Small intestine (tissue), 7 donors: Measurements from ENCODE around the gene UBE2F. TPM values are rescaled to one million over a fixed set of nuclear protein-coding genes. Genes with fewer than 3 reads are reported as not detected.

Experiments
- DNase-seq, 2 donors: peaks; one replicate each; pipeline versions ENCODE4 v3.0.0 to v3.0.0-alpha.2; 2013
- FAIRE-seq: peaks from 2 replicates; lab custom pipeline; 2012; peaks lifted over from hg19 to GRCh38; lab: Jason Lieb, UNC
- H3K27ac ChIP-seq, 3 donors: one replicate each; pipeline ENCODE4 v1.5.1; 2013; ENCODE audit warnings: low read length in 2 of 3, mild to moderate bottlenecking in 2 of 3, control low read depth in 1 of 3, inconsistent platforms in 1 of 3, low read depth in 1 of 3, moderate library complexity in 1 of 3
- H3K27me3 ChIP-seq, 3 donors: one replicate each; pipeline ENCODE4 v1.6.1; 2013; ENCODE audit warnings: low read length in 3 of 3, inconsistent platforms in 1 of 3; ENCODE audit not compliant: control insufficient read depth in 3 of 3, insufficient read depth in 3 of 3
- H3K36me3 ChIP-seq, 3 donors: one replicate each; pipeline ENCODE4 v1.6.1; 2013; ENCODE audit warnings: low read length in 3 of 3, inconsistent platforms in 1 of 3, low read depth in 1 of 3, mild to moderate bottlenecking in 1 of 3, moderate library complexity in 1 of 3; ENCODE audit not compliant: control insufficient read depth in 3 of 3, insufficient read depth in 2 of 3
- H3K4me1 ChIP-seq, 3 donors: one replicate each; pipeline ENCODE4 v1.6.1; 2013; ENCODE audit warnings: low read length in 2 of 3, inconsistent platforms in 1 of 3, low read depth in 1 of 3, mild to moderate bottlenecking in 1 of 3, moderate library complexity in 1 of 3; ENCODE audit not compliant: control insufficient read depth in 3 of 3, insufficient read depth in 2 of 3
- H3K4me3 ChIP-seq, 3 donors: one replicate each; pipeline ENCODE4 v1.5.1; 2013; ENCODE audit warnings: low read length in 3 of 3, control low read depth in 1 of 3, inconsistent platforms in 1 of 3, low read depth in 1 of 3, mild to moderate bottlenecking in 1 of 3, moderate library complexity in 1 of 3
- H3K9me3 ChIP-seq, 2 donors: one replicate each; pipeline ENCODE4 v1.6.1; 2013; ENCODE audit warnings: low read depth in 1 of 2, low read length in 1 of 2; ENCODE audit not compliant: control insufficient read depth in 2 of 2, insufficient read depth in 1 of 2
- WGBS, 3 donors: extraction: QIAGEN DNeasy Blood & Tissue Kit; methylation state at CpG; one replicate each; pipeline ENCODE4 v1.1.7; 2013; 5-methylcytosine and 5-hydroxymethylcytosine counted together
- polyA plus RNA-seq, 4 donors: library from polyadenylated mRNA; stranded (reverse) in 3 of 4; unstranded in 1 of 4; fragments of 200-250 nt in 3 of 4; fragments of 120-200 nt in 1 of 4; gene quantifications; one replicate each; pipeline versions ENCODE4 v1.2.1 to v1.2.3, GENCODE V29; 2013
- donor health status: healthy with polysubstance abuse.
- donor health status: control.
- donor health status: control.
- donor health status: Bipolar disorder and iron deficiency.
- donor health status: healthy.

The UBE2F gene
- polyA plus RNA-seq, 4 donors, result 39.7 to 64.2 (median 54.7) TPM

DNA sequence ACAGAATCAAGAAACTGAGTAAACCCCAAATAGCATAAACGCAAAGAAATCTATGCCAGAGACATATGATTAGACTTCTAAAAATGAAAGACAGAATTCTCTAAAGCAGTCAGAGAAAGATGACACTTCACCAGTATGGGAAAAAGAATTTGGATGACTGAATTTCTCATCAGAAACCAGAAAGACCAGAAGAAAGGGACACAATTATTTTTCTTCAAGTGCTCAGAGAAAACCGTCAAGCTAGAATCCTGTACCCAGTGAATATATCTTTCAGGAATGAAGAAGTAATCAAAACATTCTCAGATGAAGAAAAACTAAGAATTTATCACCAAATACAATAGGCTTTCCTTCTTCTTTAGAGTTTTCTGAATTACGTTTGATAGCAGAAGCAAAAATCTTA is 119.1 kb downstream of the UBE2F start:
- DNase-seq (no peak), FAIRE-seq (no peak)
- Histone ChIP-seq H3K27me3 (no peaks in the 10 kb centered on the region), H3K27ac (no peak overlapping the region), H3K36me3 (peaks cover 3 to 44% (median 7%) of the 10 kb centered on the region in 3 donors), H3K9me3 (no peaks in the 10 kb centered on the region), H3K4me3 (no peak overlapping the region), H3K4me1 (no peaks in the 10 kb centered on the region)
- 97% methylated on average over 3 of the region's 3 CpGs for WGBS, 3 donors

- Histone ChIP-seq H3K4me3 (no peak overlapping the region), H3K4me1 (no peaks in the 10 kb centered on the region), H3K36me3 (peaks cover 3 to 38% (median 6%) of the 10 kb centered on the region in 3 donors), H3K27me3 (no peaks in the 10 kb centered on the region), H3K27ac (no peak overlapping the region), H3K9me3 (no peaks in the 10 kb centered on the region)
- FAIRE-seq (no peak), DNase-seq (no peak)
- 83 to 93% (median 90%) methylated on average over 2 of the region's 2 CpGs for WGBS, 3 donors
Observed at GRCh38 chr2:238087211-238087610, 120.4 kb downstream of the UBE2F start.

DNA sequence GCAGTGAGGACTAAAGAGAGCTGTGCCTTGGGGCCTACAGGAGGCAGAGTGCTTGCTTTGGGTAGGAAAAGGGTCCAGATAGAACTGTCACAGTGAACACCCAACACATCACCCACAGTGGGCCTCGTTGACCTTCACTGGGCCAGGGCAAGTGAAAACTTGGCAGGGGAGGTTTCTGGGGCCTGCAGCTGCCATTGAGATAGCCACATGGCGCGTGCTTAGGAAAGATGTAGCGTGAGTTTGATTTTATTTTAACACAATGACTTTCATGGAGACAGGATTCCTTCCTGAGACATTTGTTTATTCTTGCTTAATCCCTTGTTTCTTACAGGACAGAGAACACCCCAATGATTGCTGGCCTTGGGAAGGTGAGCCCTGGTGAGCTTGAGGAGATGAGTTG is 124.1 kb downstream of the UBE2F start:
- no peak for FAIRE-seq
- H3K9me3 ChIP-seq, result no peaks in the 10 kb centered on the region
- no peaks in the 10 kb centered on the region for H3K27me3 ChIP-seq
- no peak for DNase-seq
- H3K4me3 ChIP-seq, result no peak overlapping the region
- peaks cover 0 to 37% (median 0%) of the 10 kb centered on the region in 3 donors for H3K36me3 ChIP-seq
- H3K4me1 ChIP-seq, result no peaks in the 10 kb centered on the region
- H3K27ac ChIP-seq, result no peak overlapping the region
- 90 to 91% (median 90%) methylated on average over 4 of the region's 4 CpGs for WGBS, 3 donors

- WGBS, 3 donors, result 94 to 96% (median 95%) methylated on average over 16 of the region's 16 CpGs
- Histone ChIP-seq H3K27ac (no peak overlapping the region), H3K9me3 (no peaks in the 10 kb centered on the region), H3K4me1 (no peaks in the 10 kb centered on the region), H3K27me3 (no peaks in the 10 kb centered on the region), H3K4me3 (no peak overlapping the region), H3K36me3 (peaks cover 0 to 41% (median 0%) of the 10 kb centered on the region in 3 donors)
- no peak for DNase-seq
- FAIRE-seq, result no peak
Observed at GRCh38 chr2:238091436-238092060, 124.7 kb downstream of the UBE2F start.

Other genes with a start within 250 kb of the UBE2F start
- gene RBM44, start 168.2 kb upstream of the UBE2F start, polyA plus RNA-seq, result under 1 TPM in 3 of 4 donors, not detected in 1; 0.12 to 0.30 (median 0.22) TPM
- gene RAMP1, start 107.4 kb upstream of the UBE2F start, polyA plus RNA-seq, result 100 to 1,000 TPM in 2 of 4 donors, 10 to 100 TPM in 2; 61.6 to 155 (median 88.0) TPM
- 10 to 100 TPM; 12.7 to 28.8 (median 23.7) TPM for gene SCLY, start 94.0 kb downstream of the UBE2F start, polyA plus RNA-seq
- 1 to 10 TPM in 1 of 4 donors, under 1 TPM in 2, not detected in 1; 0.54 to 1.4 (median 0.64) TPM for gene ESPNL, start 133.3 kb downstream of the UBE2F start, polyA plus RNA-seq
- gene KLHL30, start 171.7 kb downstream of the UBE2F start, polyA plus RNA-seq, result under 1 TPM in 2 of 4 donors, not detected in 2; 0.07 to 0.39 TPM
- gene ERFE, start 192.0 kb downstream of the UBE2F start, polyA plus RNA-seq, result 1 to 10 TPM in 1 of 4 donors, under 1 TPM in 1, not detected in 2; 0.92 to 1.8 TPM
- 10 to 100 TPM; 37.6 to 66.0 (median 46.8) TPM for gene ILKAP, start 236.7 kb downstream of the UBE2F start, polyA plus RNA-seq